ENCODE measurements around the gene DBH.

- TF ChIP-seq CTCF (IDR thresholded peaks at IDR 0.05) (no peak), ZFX (IDR thresholded peaks at IDR 0.05; ENCODE audit: borderline replicate concordance) (no peak)
These were observed 33.1 kb downstream of the DBH start for GRCh38 chr9:133669182-133669801.
